HepG2 (cell line): ENCODE measurements around the gene IGF2. TPM values are rescaled to one million over a fixed set of nuclear protein-coding genes. Genes with fewer than 3 reads are reported as not detected.

Experiments
- ELF1 ChIP-seq: sonication (generic); formaldehyde crosslinking; IDR thresholded peaks from 2 replicates; pipeline ENCODE4 v1.4.0; 2020; ENCODE audit warnings: missing genetic modification reagents
- FOXP4 ChIP-seq: sonication (generic); formaldehyde crosslinking; IDR thresholded peaks from 2 replicates; pipeline ENCODE4 v1.4.0; 2020; ENCODE audit warnings: missing genetic modification reagents
- HIC2 ChIP-seq: sonication (generic); formaldehyde crosslinking; IDR thresholded peaks from 2 replicates; pipeline ENCODE4 v1.9.0; 2022; ENCODE audit warnings: low read depth, missing genetic modification reagents
- HOXA3 ChIP-seq: sonication (generic); formaldehyde crosslinking; IDR thresholded peaks from 2 replicates; pipeline ENCODE4 v1.5.0; 2020; ENCODE audit warnings: missing genetic modification reagents
- IKZF4 ChIP-seq: sonication (generic); formaldehyde crosslinking; IDR thresholded peaks from 2 replicates; pipeline ENCODE4 v1.5.1; 2020; ENCODE audit warnings: borderline replicate concordance, mild to moderate bottlenecking, low read depth, missing genetic modification reagents; ENCODE audit errors: not compliant biosample characterization
- MYC ChIP-seq: sonication (generic); formaldehyde crosslinking; IDR thresholded peaks from 2 replicates; pipeline ENCODE4 v1.9.0; 2021; ENCODE audit warnings: missing genetic modification reagents, borderline replicate concordance
- POGK ChIP-seq: sonication (generic); formaldehyde crosslinking; conservative IDR thresholded peaks from 2 replicates; pipeline ENCODE4 v1.8.0; 2022; ENCODE audit warnings: mild to moderate bottlenecking, moderate library complexity, missing genetic modification reagents
- RBFOX2 ChIP-seq: fragments of 200-400 bp; formaldehyde crosslinking; IDR thresholded peaks from 2 replicates; pipeline ENCODE4 v1.6.1; 2017; ENCODE audit warnings: low read depth, mild to moderate bottlenecking, low read length
- RXRA ChIP-seq: sonication (generic); formaldehyde crosslinking; IDR thresholded peaks from 2 replicates; pipeline ENCODE4 v1.5.1; 2020; ENCODE audit warnings: missing genetic modification reagents
- SOX13 ChIP-seq, 3 experiments: fragments of 450-650 bp in 1 of 3; sonication (generic) in 1 of 3; formaldehyde crosslinking in 1 of 3; IDR thresholded peaks in 2 of 3; conservative IDR thresholded peaks in 1 of 3; 2 replicates each; pipeline versions ENCODE4 v1.5.0 to v1.6.1; 2016 to 2020; ENCODE audit warnings: antibody characterized with exemption in 1 of 3, mild to moderate bottlenecking in 1 of 3, missing compliant biosample characterization in 1 of 3, missing genetic modification reagents in 1 of 3, moderate library complexity in 1 of 3
- TFDP1 ChIP-seq: IDR thresholded peaks from 2 replicates; pipeline ENCODE4 v1.6.1; 2016; ENCODE audit warnings: missing compliant biosample characterization, missing genetic modification reagents, borderline replicate concordance
- THAP9 ChIP-seq: sonication (generic); formaldehyde crosslinking; IDR thresholded peaks from 2 replicates; pipeline ENCODE4; 2020; ENCODE audit warnings: missing genetic modification reagents, mild to moderate bottlenecking, borderline replicate concordance
- TOE1 ChIP-seq: sonication (generic); formaldehyde crosslinking; IDR thresholded peaks from 2 replicates; pipeline ENCODE4 v1.4.0; 2020; ENCODE audit warnings: mild to moderate bottlenecking, missing genetic modification reagents
- YY1 ChIP-seq: IDR thresholded peaks from 2 replicates; pipeline ENCODE4 v1.6.1; 2011; ENCODE audit warnings: low read length, low read depth, moderate library complexity, mild to moderate bottlenecking; ENCODE audit not compliant: insufficient read depth, insufficient replicate concordance
- ZFP1 ChIP-seq: IDR thresholded peaks from 2 replicates; pipeline ENCODE4 v1.6.1; 2016
- ZFX ChIP-seq: sonication (generic); formaldehyde crosslinking; IDR thresholded peaks from 2 replicates; pipeline ENCODE4 v1.4.0; 2020; ENCODE audit warnings: mild to moderate bottlenecking, low read depth, missing genetic modification reagents, moderate library complexity
- ZNF335 ChIP-seq: sonication (generic); formaldehyde crosslinking; IDR thresholded peaks from 2 replicates; pipeline ENCODE4 v1.4.0; 2020; ENCODE audit warnings: missing genetic modification reagents
- ZNF383 ChIP-seq: sonication (generic); formaldehyde crosslinking; IDR thresholded peaks from 2 replicates; pipeline ENCODE4 v1.4.0; 2020; ENCODE audit warnings: missing genetic modification reagents, mild to moderate bottlenecking, borderline replicate concordance
- polyA plus RNA-seq, 8 experiments: library from polyadenylated mRNA; depleted of rRNA in 3 of 8; stranded (reverse) in 7 of 8; unstranded in 1 of 8; fragments of >200 nt; fragmentation: Illumina TruSeq in 4 of 8; extraction: Trizol in 4 of 8; gene quantifications; 2 replicates each; pipeline versions ENCODE4 v1.2.1 to v1.2.3, GENCODE V29; 2011 to 2016; ENCODE audit warnings: low read depth in 4 of 8, missing spikeins in 1 of 8, mixed read lengths in 1 of 8; ENCODE audit not compliant: insufficient read depth in 1 of 8
- total RNA-seq, 5 experiments: library from RNA; depleted of rRNA; stranded (reverse); fragments of >200 nt; fragmentation: Illumina TruSeq; extraction: Trizol; gene quantifications; 2 replicates each; pipeline ENCODE4 v1.2.3, GENCODE V29; 2016; ENCODE audit warnings: low read depth in 1 of 5

The IGF2 gene
- total and polyA plus RNA-seq, 2 of the 13 experiments (the other 11 are each of a cell fraction or from before 2014, with no cell fraction given) = 79.1 to 254 TPM

- TF ChIP-seq HIC2 (CRISPR knock-in tag) (peak; percentile 77), IKZF4 (CRISPR knock-in tag) (peak; percentile 40), TOE1 (CRISPR knock-in tag) (no peak), ZFX (CRISPR knock-in tag) (peak; percentile 62; the same call in 1 of the 2 replicates), POGK (CRISPR knock-in tag) (0 out of 2 replicates have a peak, but pooled peaks have one; percentile 23), THAP9 (CRISPR knock-in tag) (0 out of 2 replicates have a peak, but pooled peaks have one; percentile 52), MYC (CRISPR knock-in tag) (peak; percentile 76; the same call in 1 of the 2 replicates), ZNF383 (CRISPR knock-in tag) (no peak), FOXP4 (CRISPR knock-in tag) (peak; percentile 28; the same call in 1 of the 2 replicates), TFDP1 (CRISPR knock-in tag) (peak; percentile 81; the same call in 1 of the 2 replicates), RBFOX2 (peak; percentile 52; the same call in 1 of the 2 replicates), RXRA (CRISPR knock-in tag) (peak; percentile 51; the same call in 1 of the 2 replicates), ZNF335 (CRISPR knock-in tag) (0 out of 2 replicates have a peak, but pooled peaks have one; percentile 25), ELF1 (CRISPR knock-in tag) (0 out of 2 replicates have a peak, but pooled peaks have one; percentile 64), HOXA3 (CRISPR knock-in tag) (peak; percentile 49), YY1 (peak; percentile 54), ZFP1 (CRISPR knock-in tag) (0 out of 2 replicates have a peak, but pooled peaks have one; percentile 25), SOX13 (IDR thresholded peaks at IDR 0.05) (no peak), SOX13 (CRISPR knock-in tag; conservative IDR thresholded peaks at IDR 0.05 in 1 of 2, IDR thresholded peaks at IDR 0.05 in 1 of 2) (peak in 1 of 2 experiments; percentile 17; a peak in 1 of 4 replicates)
Observed at GRCh38 chr11:2109541-2110019, 29.6 kb downstream of the IGF2 start (continued).
